T-cell (primary cell): ENCODE measurements around the gene RIPOR3. TPM values are rescaled to one million over a fixed set of nuclear protein-coding genes. Genes with fewer than 3 reads are reported as not detected.
"Not testable (repeated sequence)": the region's sequence is repeated elsewhere in the genome, so short reads cannot be mapped to it uniquely, and the experiment has no call there.

Source experiments
- ATAC-seq, 4 experiments: fragments of 200-7000 bp in 3 of 4; fragments of 150-1000 bp in 1 of 4; cut with Tn5 transposase; replicated peaks in 1 of 4; 1 replicate in 3 of 4; 2 replicates in 1 of 4; pipeline ENCODE4 v1.10.0; 2021; ENCODE audit warnings: moderate library complexity in 3 of 4, mild to moderate bottlenecking in 2 of 4, moderate number of reproducible peaks in 1 of 4
- CTCF ChIA-PET, 2 donors: fragments of 300-600 bp; sonication (Branson Sonifier 250); formaldehyde crosslinking; loops; one replicate each; lab custom pipeline; 2022; ENCODE audit warnings: antibody characterized with exemption in 2 of 2; lab: Charles Lee
- POLR2A ChIA-PET, 2 donors: fragments of 300-600 bp; sonication (Branson Sonifier 250); formaldehyde crosslinking; loops; one replicate each; lab custom pipeline; 2022; ENCODE audit warnings: antibody characterized with exemption in 2 of 2; lab: Charles Lee
- DNase-seq, 35 experiments: peaks; one replicate each; pipeline versions ENCODE4 v3.0.0 to v3.0.0-alpha.2; 2013 to 2023
- H3K27ac ChIP-seq: one replicate; pipeline ENCODE4 v1.5.1; 2013; ENCODE audit warnings: low read length
- H3K27me3 ChIP-seq, 2 experiments: replicated peaks in 1 of 2; 1 replicate in 1 of 2; 2 replicates in 1 of 2; pipeline versions ENCODE4 v1.6.1 to v1.7.0; 2013; ENCODE audit warnings: low read length in 1 of 2, mixed read lengths in 1 of 2; ENCODE audit not compliant: control insufficient read depth in 2 of 2, insufficient read depth in 2 of 2; ENCODE audit errors: extremely low read depth in 1 of 2
- H3K36me3 ChIP-seq, 2 donors: 1 replicate in 1 of 2; 2 replicates in 1 of 2; pipeline versions ENCODE4 v1.6.1 to v1.7.0; 2013; ENCODE audit warnings: low read length in 1 of 2; ENCODE audit not compliant: control insufficient read depth in 2 of 2, insufficient read depth in 1 of 2; ENCODE audit errors: extremely low read depth in 1 of 2
- H3K4me1 ChIP-seq, 2 experiments: 1 replicate in 1 of 2; 2 replicates in 1 of 2; pipeline versions ENCODE4 v1.6.1 to v1.7.0; 2013; ENCODE audit warnings: low read length in 2 of 2, mixed read lengths in 1 of 2; ENCODE audit not compliant: insufficient read depth in 2 of 2, control insufficient read depth in 1 of 2; ENCODE audit errors: extremely low read depth in 1 of 2
- H3K4me3 ChIP-seq, 2 donors: 1 replicate in 1 of 2; 2 replicates in 1 of 2; pipeline versions ENCODE4 v1.5.1 to v1.7.0; 2013; ENCODE audit warnings: mild to moderate bottlenecking in 2 of 2, low read length in 1 of 2, moderate library complexity in 1 of 2; ENCODE audit not compliant: control insufficient read depth in 1 of 2; ENCODE audit errors: extremely low read depth in 1 of 2
- H3K9me3 ChIP-seq: 2 replicates; pipeline ENCODE4 v1.7.0; 2013
- H3K27ac Mint-ChIP-seq, 2 donors: one replicate each; pipeline ENCODE4 v1.8.0; 2020 to 2021; ENCODE audit warnings: mild to moderate bottlenecking in 2 of 2, mixed read lengths in 2 of 2
- H3K27me3 Mint-ChIP-seq, 2 donors: one replicate each; pipeline ENCODE4 v1.8.0; 2021 to 2022; ENCODE audit warnings: mixed read lengths in 2 of 2
- H3K36me3 Mint-ChIP-seq: one replicate; pipeline ENCODE4 v1.8.0; 2021; ENCODE audit warnings: mixed read lengths
- H3K4me1 Mint-ChIP-seq, 3 donors: one replicate each; pipeline ENCODE4 v1.8.0; 2020 to 2022; ENCODE audit warnings: mixed read lengths in 3 of 3, mild to moderate bottlenecking in 1 of 3
- H3K4me3 Mint-ChIP-seq, 3 donors: one replicate each; pipeline ENCODE4 v1.8.0; 2020 to 2022; ENCODE audit warnings: mild to moderate bottlenecking in 3 of 3, mixed read lengths in 3 of 3, moderate library complexity in 3 of 3
- H3K9me3 Mint-ChIP-seq, 3 donors: one replicate each; pipeline ENCODE4 v1.8.0; 2020 to 2022; ENCODE audit warnings: mixed read lengths in 3 of 3
- WGBS: methylation state at CpG from one replicate; pipeline ENCODE4 v1.1.5; 2013; ENCODE audit warnings: missing lambda C conversion rate; ENCODE audit not compliant: insufficient coverage; 5-methylcytosine and 5-hydroxymethylcytosine counted together
- total RNA-seq, 35 experiments: library from RNA in 6 of 35; stranded (reverse) in 6 of 35; fragments of 120-200 nt in 1 of 35; gene quantifications; one replicate each; pipeline versions ENCODE4 v1.2.1 to v1.2.4 and lab custom pipeline; 2013 to 2026

The RIPOR3 gene
- total RNA-seq, 5 donors from 2014 or later (not counting 1 experiment from before 2014, with no cell fraction given): 0.25 to 0.88 (median 0.42) TPM

GRCh38 chr20:50646483-50646996 lies 44.8 kb downstream of the RIPOR3 start:
- Histone ChIP-seq H3K4me1 (no peaks in the 10 kb centered on the region), H3K27ac (no peak overlapping the region), H3K9me3 (no peaks in the 10 kb centered on the region), H3K27me3 (peaks cover 0 to 24% of the 10 kb centered on the region in 2 experiments), H3K36me3 (no peaks in the 10 kb centered on the region), H3K4me3 (no peak overlapping the region)
- Mint-ChIP-seq H3K4me3 (no peak overlapping the region), H3K36me3 (no peaks in the 10 kb centered on the region), H3K27ac (no peak overlapping the region), H3K4me1 (no peaks in the 10 kb centered on the region), H3K27me3 (peaks cover 0 to 2% of the 10 kb centered on the region in 2 donors), H3K9me3 (no peaks in the 10 kb centered on the region)
- no peak for ATAC-seq
- no peak for DNase-seq
- no CpG with 5 or more reads among the region's 1 CpG for WGBS
- ChIA-PET CTCF (no interaction called here), POLR2A (interaction anchor here in 1 of 2 donors (0.6 kb wide), 1 partner anchor 496 kb away, joined by 4 read pairs; no protein-coding TSS in a partner anchor)

- Histone ChIP-seq H3K4me1 (no peaks in the 10 kb centered on the region), H3K9me3 (no peaks in the 10 kb centered on the region), H3K4me3 (no peak overlapping the region), H3K27me3 (peaks cover 0 to 26% of the 10 kb centered on the region in 2 experiments), H3K36me3 (no peaks in the 10 kb centered on the region), H3K27ac (no peak overlapping the region)
- Mint-ChIP-seq H3K27ac (no peak overlapping the region), H3K9me3 (no peaks in the 10 kb centered on the region), H3K4me1 (no peaks in the 10 kb centered on the region), H3K36me3 (no peaks in the 10 kb centered on the region), H3K27me3 (peaks cover 0 to 2% of the 10 kb centered on the region in 2 donors), H3K4me3 (no peak overlapping the region)
- ChIA-PET POLR2A (no interaction called here), CTCF (no interaction called here)
- no peak for ATAC-seq
- WGBS: 90% methylated on average over 8 of the region's 23 CpGs
- no peak for DNase-seq
Measured at GRCh38 chr20:50645253-50646068, 45.9 kb downstream of the RIPOR3 start.

- Mint-ChIP-seq H3K27me3 (no peaks in the 10 kb centered on the region), H3K36me3 (no peaks in the 10 kb centered on the region), H3K4me1 (no peaks in the 10 kb centered on the region), H3K9me3 (no peaks in the 10 kb centered on the region), H3K27ac (no peak overlapping the region), H3K4me3 (no peak overlapping the region)
- Histone ChIP-seq H3K4me1 (no peaks in the 10 kb centered on the region), H3K27ac (no peak overlapping the region), H3K9me3 (no peaks in the 10 kb centered on the region), H3K27me3 (peaks cover 0 to 13% of the 10 kb centered on the region in 2 experiments), H3K36me3 (no peaks in the 10 kb centered on the region), H3K4me3 (no peak overlapping the region)
- CTCF ChIA-PET: no interaction called here
- no peak for DNase-seq
- POLR2A ChIA-PET: no interaction called here
- 56% methylated on average over 1 of the region's 4 CpGs for WGBS
- ATAC-seq: no peak
Measured at GRCh38 chr20:50642288-50642803, 49.0 kb downstream of the RIPOR3 start.

- H3K9me3 Mint-ChIP-seq, CTCF ChIA-PET: not testable (repeated sequence)
Measured at GRCh38 chr20:50641625-50642287, 49.6 kb downstream of the RIPOR3 start.

GRCh38 chr20:50639971-50640711 lies 51.2 kb downstream of the RIPOR3 start:
- H3K4me3 ChIP-seq, ATAC-seq, H3K4me1 Mint-ChIP-seq, H3K4me1 ChIP-seq, H3K9me3 ChIP-seq, H3K36me3 ChIP-seq, H3K27me3 Mint-ChIP-seq, CTCF ChIA-PET, H3K36me3 Mint-ChIP-seq, H3K9me3 Mint-ChIP-seq, DNase-seq, H3K27ac ChIP-seq, POLR2A ChIA-PET, H3K27ac Mint-ChIP-seq, H3K4me3 Mint-ChIP-seq: not testable (repeated sequence)
- 61% methylated on average over 4 of the region's 20 CpGs for WGBS
- peaks cover 0 to 13% of the 10 kb centered on the region in 2 experiments for H3K27me3 ChIP-seq

More at GRCh38 chr20:50641625-50642287, 49.6 kb downstream of the RIPOR3 start:
- H3K27me3 Mint-ChIP-seq, H3K36me3 Mint-ChIP-seq, H3K9me3 ChIP-seq, H3K27ac Mint-ChIP-seq, H3K4me3 ChIP-seq, DNase-seq, H3K27ac ChIP-seq, POLR2A ChIA-PET, ATAC-seq, H3K4me1 ChIP-seq, H3K36me3 ChIP-seq, H3K4me3 Mint-ChIP-seq, H3K4me1 Mint-ChIP-seq: not testable (repeated sequence)
- H3K27me3 ChIP-seq: peaks cover 0 to 13% of the 10 kb centered on the region in 2 experiments
- 100% methylated on average over 1 of the region's 11 CpGs for WGBS
